ENCODE measurements around the gene HEMGN.
A peak's percentile ranks its signal among the peaks of the same experiment; 100 is the strongest.

Gene HEMGN, protein sequence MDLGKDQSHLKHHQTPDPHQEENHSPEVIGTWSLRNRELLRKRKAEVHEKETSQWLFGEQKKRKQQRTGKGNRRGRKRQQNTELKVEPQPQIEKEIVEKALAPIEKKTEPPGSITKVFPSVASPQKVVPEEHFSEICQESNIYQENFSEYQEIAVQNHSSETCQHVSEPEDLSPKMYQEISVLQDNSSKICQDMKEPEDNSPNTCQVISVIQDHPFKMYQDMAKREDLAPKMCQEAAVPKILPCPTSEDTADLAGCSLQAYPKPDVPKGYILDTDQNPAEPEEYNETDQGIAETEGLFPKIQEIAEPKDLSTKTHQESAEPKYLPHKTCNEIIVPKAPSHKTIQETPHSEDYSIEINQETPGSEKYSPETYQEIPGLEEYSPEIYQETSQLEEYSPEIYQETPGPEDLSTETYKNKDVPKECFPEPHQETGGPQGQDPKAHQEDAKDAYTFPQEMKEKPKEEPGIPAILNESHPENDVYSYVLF

DNA sequence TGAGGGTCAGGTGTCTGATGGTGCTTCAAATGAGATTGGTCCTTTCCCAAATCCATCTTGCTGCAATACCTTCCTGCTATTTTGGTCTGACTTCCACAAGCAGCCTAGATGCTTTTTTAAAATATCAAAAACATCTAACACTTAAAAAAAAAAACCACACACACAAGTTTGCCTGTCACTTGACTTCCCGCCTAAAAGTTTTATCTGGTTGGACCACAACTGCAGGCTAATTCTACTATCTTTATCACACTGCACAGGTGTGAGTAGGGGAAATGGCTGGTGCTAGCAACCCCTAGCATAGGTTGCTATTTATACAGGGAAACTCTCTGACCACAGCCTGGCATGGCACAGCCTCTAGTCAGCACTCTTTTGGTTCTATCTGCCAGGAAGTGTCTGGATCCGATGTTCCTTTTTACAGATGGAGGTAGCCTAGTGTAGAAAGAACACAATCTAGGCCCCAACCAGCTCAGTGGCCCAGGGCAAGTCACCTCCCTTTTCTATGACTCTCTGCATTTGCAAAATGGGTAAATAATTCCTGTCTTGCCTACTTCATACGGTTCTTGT is at the start of gene HEMGN:
TSS of gene HEMGN (minus strand) at position 92 of the 564 bp plus-strand sequence. CDS start at position 56, 36 bp downstream.
- no peak within 1 kb of the TSS for H3K27ac ChIP-seq
- TF ChIP-seq, protein P1, sequence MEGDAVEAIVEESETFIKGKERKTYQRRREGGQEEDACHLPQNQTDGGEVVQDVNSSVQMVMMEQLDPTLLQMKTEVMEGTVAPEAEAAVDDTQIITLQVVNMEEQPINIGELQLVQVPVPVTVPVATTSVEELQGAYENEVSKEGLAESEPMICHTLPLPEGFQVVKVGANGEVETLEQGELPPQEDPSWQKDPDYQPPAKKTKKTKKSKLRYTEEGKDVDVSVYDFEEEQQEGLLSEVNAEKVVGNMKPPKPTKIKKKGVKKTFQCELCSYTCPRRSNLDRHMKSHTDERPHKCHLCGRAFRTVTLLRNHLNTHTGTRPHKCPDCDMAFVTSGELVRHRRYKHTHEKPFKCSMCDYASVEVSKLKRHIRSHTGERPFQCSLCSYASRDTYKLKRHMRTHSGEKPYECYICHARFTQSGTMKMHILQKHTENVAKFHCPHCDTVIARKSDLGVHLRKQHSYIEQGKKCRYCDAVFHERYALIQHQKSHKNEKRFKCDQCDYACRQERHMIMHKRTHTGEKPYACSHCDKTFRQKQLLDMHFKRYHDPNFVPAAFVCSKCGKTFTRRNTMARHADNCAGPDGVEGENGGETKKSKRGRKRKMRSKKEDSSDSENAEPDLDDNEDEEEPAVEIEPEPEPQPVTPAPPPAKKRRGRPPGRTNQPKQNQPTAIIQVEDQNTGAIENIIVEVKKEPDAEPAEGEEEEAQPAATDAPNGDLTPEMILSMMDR (conservative IDR thresholded peaks at IDR 0.05) = no peak

DNA sequence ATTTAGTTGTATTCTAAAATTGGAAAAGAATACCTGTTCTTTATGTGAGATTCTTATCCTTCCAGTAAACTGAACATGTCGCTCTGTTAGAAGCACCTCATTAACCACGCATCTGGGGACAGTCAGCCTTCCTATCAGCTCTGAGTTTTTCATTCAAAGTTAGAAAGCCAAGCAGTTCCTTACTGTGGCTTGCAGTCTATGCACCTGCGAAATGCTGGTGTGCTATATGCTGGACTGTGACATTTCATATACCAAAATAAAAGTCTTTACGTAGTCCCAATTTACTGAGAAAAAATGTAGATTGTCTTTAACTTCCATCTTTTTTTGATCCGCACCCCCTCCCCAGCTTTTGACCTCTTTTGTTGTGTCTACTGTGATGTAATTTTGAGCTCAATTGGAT is 49.5 kb upstream of the HEMGN start:
- H3K27ac ChIP-seq = no peak overlapping the region
- TF ChIP-seq, protein P1 (conservative IDR thresholded peaks at IDR 0.05) = no peak

DNA sequence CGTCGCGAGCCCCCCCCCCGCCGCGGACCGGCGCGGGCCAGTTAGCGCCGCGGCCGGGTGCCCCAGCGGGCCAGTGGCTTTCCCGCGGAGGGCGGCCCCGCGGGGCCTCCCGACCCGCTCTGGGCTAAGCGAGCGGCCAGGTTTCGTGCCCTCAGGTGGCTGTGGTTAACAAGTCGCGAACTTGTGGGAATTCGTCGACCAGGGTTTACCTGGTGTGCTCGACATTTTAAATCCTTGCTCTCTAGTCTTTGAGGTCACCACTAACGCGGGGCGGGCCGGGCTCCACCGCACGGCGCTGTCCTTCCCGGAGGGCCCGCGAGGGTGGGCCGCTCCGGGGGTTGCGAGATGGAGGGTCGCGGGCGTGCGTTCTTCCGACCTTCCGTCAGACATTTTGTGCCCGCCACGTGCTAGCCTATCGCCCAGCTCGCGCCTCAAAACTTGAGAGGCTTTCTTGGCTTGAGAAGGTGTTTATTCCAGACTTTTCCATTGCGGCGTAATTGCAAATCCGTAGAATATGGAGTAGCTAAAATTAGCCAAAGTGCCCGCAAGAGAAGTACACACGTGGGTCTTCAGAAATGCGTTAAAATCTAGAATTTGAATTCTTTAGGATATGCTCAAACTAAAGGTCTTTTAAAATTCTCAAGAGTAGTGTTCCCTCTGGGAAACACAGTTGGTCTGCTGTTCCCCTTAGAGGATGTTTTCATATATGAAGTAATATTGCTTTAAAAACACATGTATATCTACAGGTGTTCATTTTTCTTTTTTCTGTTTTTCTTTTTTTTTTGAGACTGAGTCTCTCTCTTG is 47.3 kb upstream of the HEMGN start:
- peak overlapping the region; percentile 97 for H3K27ac ChIP-seq
- TF ChIP-seq, protein P1 (conservative IDR thresholded peaks at IDR 0.05) = no peak

DNA sequence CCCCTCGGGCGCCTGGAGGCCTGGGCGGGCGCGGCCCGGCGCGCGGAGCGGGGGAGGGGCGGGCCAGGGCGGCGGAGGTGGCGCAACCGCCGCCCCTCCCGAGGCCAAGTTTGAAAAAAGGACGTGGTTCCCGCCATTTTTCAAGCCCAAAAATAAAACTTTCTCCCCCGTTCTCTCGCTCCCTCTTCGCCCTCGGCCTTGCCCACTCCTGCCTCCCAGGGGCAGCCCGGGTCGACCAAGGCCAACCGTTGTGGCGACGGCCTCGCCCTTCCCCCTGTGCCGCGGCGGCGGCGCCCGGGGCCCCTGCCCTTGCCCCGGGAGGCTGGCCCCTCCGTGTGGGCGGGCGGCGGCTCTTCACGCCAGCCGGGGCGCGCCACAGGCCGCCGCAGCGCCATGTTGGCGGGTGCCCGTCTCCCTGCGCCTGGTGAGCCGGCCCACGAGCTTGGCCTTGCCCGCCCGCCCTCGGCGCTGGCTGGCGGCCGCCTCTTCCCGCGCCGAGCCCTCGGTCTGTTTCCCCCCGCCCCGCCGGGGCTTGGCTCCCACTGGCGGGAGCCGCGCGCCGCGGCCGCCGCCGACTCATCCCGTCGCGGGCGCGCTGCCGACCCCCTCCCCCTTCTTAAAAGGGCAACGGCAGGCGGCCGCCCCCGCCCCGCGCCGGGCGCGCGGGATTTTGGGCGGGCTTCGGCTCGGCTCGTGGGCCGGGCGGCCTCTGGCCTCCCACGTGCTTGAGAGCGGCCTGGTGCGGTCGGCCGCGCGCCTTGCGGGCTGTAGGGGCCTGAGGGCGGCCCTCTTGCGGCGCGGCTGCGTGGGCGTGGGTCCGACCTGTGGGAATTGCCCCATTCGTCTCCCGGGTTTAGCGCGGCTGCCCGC is 46.5 kb upstream of the HEMGN start:
- H3K27ac ChIP-seq = peak overlapping the region; percentile 97

DNA sequence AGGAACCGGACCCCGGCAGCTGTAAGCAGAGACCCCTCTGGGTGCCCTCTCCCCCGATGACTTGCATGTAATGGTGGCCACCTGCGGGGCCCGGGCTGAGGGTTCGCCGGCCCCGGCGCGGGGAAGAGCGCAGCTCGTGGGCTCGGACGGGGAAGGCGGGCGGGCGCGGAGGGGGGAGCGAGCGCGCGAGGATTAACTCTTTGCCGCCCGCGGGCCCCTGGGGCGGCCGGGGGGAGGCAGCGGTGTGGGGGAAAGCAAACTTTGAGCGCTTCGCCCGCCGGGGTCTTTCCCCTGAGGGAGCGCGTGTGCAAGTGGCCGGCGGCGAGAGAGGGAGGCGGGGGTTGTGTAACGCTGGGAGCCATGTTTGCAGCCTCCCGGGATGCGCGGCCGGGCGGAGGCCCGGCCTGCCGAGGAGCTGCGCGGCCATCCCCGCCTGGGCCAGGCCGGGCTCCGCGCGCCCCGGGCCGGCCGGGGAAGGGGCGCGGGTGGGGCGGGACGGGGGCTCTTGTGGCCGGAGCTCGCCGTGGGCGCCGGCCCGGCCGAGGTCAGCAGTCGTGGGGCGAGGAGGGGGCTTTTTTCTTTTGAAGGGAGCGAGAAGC is 45.7 kb upstream of the HEMGN start:
- H3K27ac ChIP-seq = peak overlapping the region; percentile 97
- TF ChIP-seq, protein P1 (conservative IDR thresholded peaks at IDR 0.05) = no peak

More for the DNA sequence above, 46.5 kb upstream of the HEMGN start:
- TF ChIP-seq, protein P1 (conservative IDR thresholded peaks at IDR 0.05) = no peak

DNA sequence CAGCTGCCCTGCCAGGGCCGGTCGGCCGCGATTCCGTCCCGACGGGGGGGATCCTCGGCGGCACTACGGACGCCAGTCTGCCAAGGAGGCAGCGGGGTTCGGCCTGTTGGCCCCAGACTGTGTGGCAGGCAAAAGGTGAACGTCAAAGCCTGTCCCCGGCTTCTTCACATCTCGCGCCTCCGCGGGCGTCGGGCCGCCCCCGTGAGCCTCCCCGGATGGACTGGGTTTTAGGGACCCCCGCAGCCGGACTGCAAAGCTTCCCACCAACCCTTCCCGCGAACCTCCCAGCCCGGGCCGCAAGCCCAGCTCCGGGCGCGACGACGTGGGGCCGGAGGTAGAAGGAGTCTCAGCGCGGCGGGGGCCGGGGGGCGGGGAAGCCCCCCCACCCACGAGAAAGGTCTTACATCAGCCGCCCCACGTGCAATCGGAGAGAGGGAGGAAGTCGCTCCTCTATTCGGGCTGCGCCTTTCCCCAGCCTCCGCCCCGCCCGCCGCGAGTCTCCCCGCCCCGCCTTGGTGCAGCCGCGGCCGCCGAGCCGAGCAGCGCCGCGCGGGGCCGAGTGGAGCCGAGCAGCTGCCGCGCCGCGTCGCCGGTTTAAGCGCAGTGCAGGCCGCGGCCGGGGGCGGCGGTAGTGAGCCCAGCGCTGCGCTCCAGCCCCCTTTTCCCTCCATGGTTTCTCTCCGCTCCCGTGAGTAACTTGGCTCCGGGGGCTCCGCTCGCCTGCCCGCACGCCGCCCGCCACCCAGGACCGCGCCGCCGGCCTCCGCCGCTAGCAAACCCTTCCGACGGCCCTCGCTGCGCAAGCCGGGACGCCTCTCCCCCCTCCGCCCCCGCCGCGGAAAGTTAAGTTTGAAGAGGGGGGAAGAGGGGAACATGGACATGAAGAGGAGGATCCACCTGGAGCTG is 45.0 kb upstream of the HEMGN start, which contains the start of gene ANP32B:
TSS of gene ANP32B (plus strand) at position 659 of the 906 bp plus-strand sequence. CDS start at position 874, 215 bp downstream.
- TF ChIP-seq, protein P1 (conservative IDR thresholded peaks at IDR 0.05) = peak; percentile 97
- peak within 1 kb of the TSS; percentile 97 for H3K27ac ChIP-seq
